ENCODE measurements around the gene IFNGR1.

Gene IFNGR1

GRCh38 chr6:137172734-137173431 lies 46.3 kb downstream of the IFNGR1 start:
- Histone ChIP-seq H3K27ac (no peak overlapping the region), H3K4me3 (ENCODE audit: low read depth, low read length) (no peak overlapping the region), H3K9me3 (ENCODE audit: severe bottlenecking) (no peaks in the 10 kb centered on the region), H3K27me3 (ENCODE audit: insufficient read depth, low read depth, severe bottlenecking) (no peaks in the 10 kb centered on the region), H3K36me3 (no peaks in the 10 kb centered on the region)
- TF ChIP-seq CTCF (IDR thresholded peaks at IDR 0.05; ENCODE audit: low read depth, low read length), result no peak
- DNase-seq, result no peak

- Histone ChIP-seq H3K36me3 (no peaks in the 10 kb centered on the region), H3K27me3 (ENCODE audit: insufficient read depth, low read depth, severe bottlenecking) (no peaks in the 10 kb centered on the region), H3K4me3 (ENCODE audit: low read depth, low read length) (no peak overlapping the region), H3K27ac (no peak overlapping the region), H3K9me3 (ENCODE audit: severe bottlenecking) (no peaks in the 10 kb centered on the region)
- DNase-seq, result no peak
- no peak for TF ChIP-seq CTCF (IDR thresholded peaks at IDR 0.05; ENCODE audit: low read depth, low read length)
Measured at GRCh38 chr6:137171824-137172733, 47.1 kb downstream of the IFNGR1 start.

- H3K27ac ChIP-seq, result no peak overlapping the region
Measured at GRCh38 chr6:137171053-137171374, 48.2 kb downstream of the IFNGR1 start.

GRCh38 chr6:137170266-137171052 lies 48.7 kb downstream of the IFNGR1 start:
- DNase-seq, result no peak
- Histone ChIP-seq H3K27ac (no peak overlapping the region), H3K4me3 (ENCODE audit: low read depth, low read length) (no peak overlapping the region), H3K27me3 (ENCODE audit: insufficient read depth, low read depth, severe bottlenecking) (no peaks in the 10 kb centered on the region), H3K36me3 (no peaks in the 10 kb centered on the region), H3K9me3 (ENCODE audit: severe bottlenecking) (no peaks in the 10 kb centered on the region)
- no peak for TF ChIP-seq CTCF (IDR thresholded peaks at IDR 0.05; ENCODE audit: low read depth, low read length)

More at GRCh38 chr6:137171053-137171374, 48.2 kb downstream of the IFNGR1 start:
- Histone ChIP-seq H3K4me3 (ENCODE audit: low read depth, low read length) (no peak overlapping the region), H3K9me3 (ENCODE audit: severe bottlenecking) (no peaks in the 10 kb centered on the region), H3K36me3 (no peaks in the 10 kb centered on the region), H3K27me3 (ENCODE audit: insufficient read depth, low read depth, severe bottlenecking) (no peaks in the 10 kb centered on the region)
- no peak for TF ChIP-seq CTCF (IDR thresholded peaks at IDR 0.05; ENCODE audit: low read depth, low read length)
- no peak for DNase-seq

- no peaks in the 10 kb centered on the region for H3K36me3 ChIP-seq
- DNase-seq, result no peak
- TF ChIP-seq CTCF (IDR thresholded peaks at IDR 0.05; ENCODE audit: low read depth, low read length), result no peak
Measured at GRCh38 chr6:137167702-137168377, 51.3 kb downstream of the IFNGR1 start.

More at GRCh38 chr6:137167702-137168377, 51.3 kb downstream of the IFNGR1 start:
- peaks cover 11% of the 10 kb centered on the region for H3K9me3 ChIP-seq (ENCODE audit: severe bottlenecking)
- H3K27ac ChIP-seq, result no peak overlapping the region
- H3K27me3 ChIP-seq (ENCODE audit: insufficient read depth, low read depth, severe bottlenecking), result no peaks in the 10 kb centered on the region
- H3K4me3 ChIP-seq (ENCODE audit: low read depth, low read length), result no peak overlapping the region
